B cell (primary cell): ENCODE data around the gene PLXNA3. TPM values are rescaled to one million over a fixed set of nuclear protein-coding genes. Genes with fewer than 3 reads are reported as not detected.

Source experiments
- ATAC-seq: fragments of 200-7000 bp; cut with Tn5 transposase; one replicate; pipeline ENCODE4 v1.10.0; 2021; ENCODE audit warnings: low read depth, mild to moderate bottlenecking, moderate number of reproducible peaks, moderate library complexity
- CTCF ChIA-PET: fragments of 350-600 bp; sonication (Branson Sonifier 250); formaldehyde crosslinking; loops from one replicate; lab custom pipeline; 2021; ENCODE audit warnings: antibody characterized with exemption, inconsistent platforms; lab: Charles Lee
- POLR2A ChIA-PET: fragments of 350-600 bp; sonication (Branson Sonifier 250); formaldehyde crosslinking; loops from one replicate; lab custom pipeline; 2021; ENCODE audit warnings: antibody characterized with exemption; lab: Charles Lee
- DNase-seq: peaks from one replicate; pipeline ENCODE4 v3.0.0; 2013
- H2AFZ ChIP-seq: 2 replicates; pipeline ENCODE4 v1.6.1; 2012; ENCODE audit warnings: mild to moderate bottlenecking, low read depth, low read length; ENCODE audit not compliant: insufficient read depth, poor library complexity, severe bottlenecking
- H3K27ac ChIP-seq, 2 donors: 1 replicate in 1 of 2; 2 replicates in 1 of 2; pipeline ENCODE4 v1.5.1; 2012 to 2013; ENCODE audit warnings: low read length in 2 of 2, mild to moderate bottlenecking in 2 of 2, moderate library complexity in 1 of 2
- H3K27me3 ChIP-seq, 4 experiments: fragments of 200-600 bp in 1 of 4; sonication (generic) in 1 of 4; replicated peaks in 1 of 4; 1 replicate in 2 of 4; 2 replicates in 2 of 4; pipeline versions ENCODE4 v1.6.1 to v1.7.0; 2013 to 2016; ENCODE audit warnings: low read length in 3 of 4, mild to moderate bottlenecking in 2 of 4, mixed read lengths in 1 of 4, moderate library complexity in 1 of 4; ENCODE audit not compliant: insufficient read depth in 4 of 4, control insufficient read depth in 3 of 4; ENCODE audit errors: control extremely low read depth in 1 of 4
- H3K36me3 ChIP-seq, 2 experiments: replicated peaks in 1 of 2; 1 replicate in 1 of 2; 2 replicates in 1 of 2; pipeline versions ENCODE4 v1.6.1 to v1.7.1; 2013; ENCODE audit warnings: low read length in 1 of 2; ENCODE audit not compliant: insufficient read depth in 2 of 2, control insufficient read depth in 1 of 2; ENCODE audit errors: control extremely low read depth in 1 of 2, extremely low read depth in 1 of 2
- H3K4me1 ChIP-seq, 2 donors: fragments of 200-600 bp in 1 of 2; sonication (generic) in 1 of 2; 1 replicate in 1 of 2; 2 replicates in 1 of 2; pipeline versions ENCODE4 v1.5.1 to v1.6.1; 2013 to 2017; ENCODE audit warnings: low read length in 2 of 2; ENCODE audit not compliant: control insufficient read depth in 2 of 2, insufficient read depth in 2 of 2
- H3K4me2 ChIP-seq: replicated peaks from 2 replicates; pipeline ENCODE3; 2012; ENCODE audit warnings: mild to moderate bottlenecking, low read depth, low read length; ENCODE audit not compliant: poor library complexity, severe bottlenecking
- H3K4me3 ChIP-seq, 5 experiments: fragments of 200-600 bp in 1 of 5; sonication (generic) in 1 of 5; 1 replicate in 3 of 5; 2 replicates in 2 of 5; pipeline versions ENCODE4 v1.5.1 to v1.7.0; 2011 to 2016; ENCODE audit warnings: low read length in 4 of 5, mild to moderate bottlenecking in 4 of 5, low read depth in 2 of 5, control low read depth in 1 of 5, moderate library complexity in 1 of 5; ENCODE audit not compliant: insufficient read depth in 1 of 5; ENCODE audit errors: control extremely low read depth in 1 of 5, extremely low read depth in 1 of 5
- H3K79me2 ChIP-seq: fragments of 200-600 bp; sonication (generic); one replicate; pipeline ENCODE4 v1.6.0; 2016; ENCODE audit warnings: low read length; ENCODE audit not compliant: control insufficient read depth, insufficient read depth
- H3K9ac ChIP-seq: fragments of 200-600 bp; sonication (generic); 2 replicates; pipeline ENCODE4 v1.6.1; 2017; ENCODE audit warnings: mild to moderate bottlenecking, low read length, moderate library complexity
- H3K9me3 ChIP-seq, 3 donors: one replicate each; pipeline versions ENCODE4 v1.6.1 to v1.7.1; 2013; ENCODE audit warnings: low read length in 2 of 3; ENCODE audit not compliant: control insufficient read depth in 2 of 3, insufficient read depth in 1 of 3; ENCODE audit errors: control extremely low read depth in 1 of 3
- H4K20me1 ChIP-seq: 2 replicates; pipeline ENCODE4 v1.6.0; 2012; ENCODE audit warnings: mild to moderate bottlenecking, low read length; ENCODE audit not compliant: insufficient read depth, control insufficient read depth, poor library complexity, severe bottlenecking
- H3K27ac Mint-ChIP-seq: one replicate; pipeline ENCODE4 v1.8.0; 2021; ENCODE audit warnings: mixed read lengths
- H3K27me3 Mint-ChIP-seq: one replicate; pipeline ENCODE4 v1.8.0; 2021; ENCODE audit warnings: mixed read lengths
- H3K4me1 Mint-ChIP-seq: one replicate; pipeline ENCODE4 v1.8.0; 2021; ENCODE audit warnings: mixed read lengths
- H3K4me3 Mint-ChIP-seq: one replicate; pipeline ENCODE4 v1.8.0; 2021; ENCODE audit warnings: mixed read lengths
- H3K9me3 Mint-ChIP-seq: one replicate; pipeline ENCODE4 v1.8.0; 2022; ENCODE audit warnings: mixed read lengths; ENCODE audit not compliant: insufficient read depth
- CTCF ChIP-seq: fragments of 200-600 bp; IDR thresholded peaks from one replicate; pipeline ENCODE4 v1.8.0; 2022; ENCODE audit warnings: antibody characterized with exemption, mild to moderate bottlenecking
- EZH2 ChIP-seq: IDR thresholded peaks from 2 replicates; pipeline ENCODE4 v1.6.1; 2012; ENCODE audit warnings: borderline replicate concordance, low read depth, mild to moderate bottlenecking, moderate library complexity, low read length; ENCODE audit not compliant: insufficient read depth, poor library complexity, severe bottlenecking
- WGBS: methylation state at CpG from one replicate; pipeline ENCODE4 v1.1.5; 2013; ENCODE audit warnings: missing lambda C conversion rate; ENCODE audit not compliant: insufficient coverage; 5-methylcytosine and 5-hydroxymethylcytosine counted together
- intact Hi-C: fragments of 100-400 bp; cut with micrococcal nuclease; formaldehyde crosslinking; loops from one replicate; pipeline ENCODE4 v1.10.0; 2022
- polyA plus RNA-seq: library from polyadenylated mRNA; depleted of rRNA; stranded (reverse); fragments of >200 nt; gene quantifications from 2 replicates; pipeline ENCODE4 v1.2.3, GENCODE V29; 2012
- total RNA-seq, 2 donors: library from RNA; stranded (reverse); fragments of 120-200 nt in 1 of 2; gene quantifications; 1 replicate in 1 of 2; 2 replicates in 1 of 2; pipeline versions ENCODE4 v1.2.3 to v1.2.4, GENCODE V29; 2013 to 2022

PLXNA3 gene
- total and polyA plus RNA-seq, 2 donors (not counting 1 experiment from before 2014, with no cell fraction given), result 68.6 to 114 TPM

- no peak overlapping the region for H3K9ac ChIP-seq
- TF ChIP-seq CTCF, result no peak
- no peak for TF ChIP-seq EZH2
- H3K27me3 ChIP-seq, result no peaks in the 10 kb centered on the region
- H3K27me3 Mint-ChIP-seq, result no peaks in the 10 kb centered on the region
- peaks cover 0 to 3% (median 0%) of the 10 kb centered on the region in 3 donors for H3K9me3 ChIP-seq
- 97% methylated on average over 9 of the region's 24 CpGs for WGBS
- no peaks in the 10 kb centered on the region for H4K20me1 ChIP-seq
- intact Hi-C loops, result no loop called here
- DNase-seq, result no peak
- H3K4me3 ChIP-seq, result no peak overlapping the region
- no peak overlapping the region for H3K27ac ChIP-seq
- H3K27ac Mint-ChIP-seq, result no peak overlapping the region
- ChIA-PET POLR2A (no interaction called here), CTCF (no interaction called here)
- peaks cover 0 to 18% of the 10 kb centered on the region in 2 experiments for H3K36me3 ChIP-seq
- H3K4me1 ChIP-seq, result peaks cover 0 to 7% of the 10 kb centered on the region in 2 donors
- H3K9me3 Mint-ChIP-seq, result no peaks in the 10 kb centered on the region
- H3K4me1 Mint-ChIP-seq, result peaks cover 3% of the 10 kb centered on the region
- ATAC-seq, result no peak
- no peak overlapping the region for H2AFZ ChIP-seq
- H3K79me2 ChIP-seq, result no peaks in the 10 kb centered on the region
- no peak overlapping the region for H3K4me3 Mint-ChIP-seq
- no peak overlapping the region for H3K4me2 ChIP-seq
Observed at GRCh38 chrX:154507673-154508383, 49.7 kb downstream of the PLXNA3 start.

- no peak overlapping the region for H3K9ac ChIP-seq
- no peaks in the 10 kb centered on the region for H4K20me1 ChIP-seq
- H3K79me2 ChIP-seq, result no peaks in the 10 kb centered on the region
- ATAC-seq, result no peak
- POLR2A ChIA-PET, result no interaction called here
- no peak overlapping the region for H3K4me3 ChIP-seq
- no peak for DNase-seq
- TF ChIP-seq EZH2 (no peak), CTCF (no peak)
- peaks cover 0 to 3% (median 0%) of the 10 kb centered on the region in 3 donors for H3K9me3 ChIP-seq
- CTCF ChIA-PET, result no interaction called here
- no peak overlapping the region for H3K27ac ChIP-seq
- H3K4me1 Mint-ChIP-seq, result peaks cover 3% of the 10 kb centered on the region
- peaks cover 0 to 7% of the 10 kb centered on the region in 2 donors for H3K4me1 ChIP-seq
- no peak overlapping the region for H3K4me2 ChIP-seq
- H2AFZ ChIP-seq, result no peak overlapping the region
- no peaks in the 10 kb centered on the region for H3K9me3 Mint-ChIP-seq
- H3K27ac Mint-ChIP-seq, result no peak overlapping the region
- H3K27me3 Mint-ChIP-seq, result no peaks in the 10 kb centered on the region
- 97% methylated on average over 6 of the region's 13 CpGs for WGBS
- intact Hi-C loops, result no loop called here
- peaks cover 0 to 18% of the 10 kb centered on the region in 2 experiments for H3K36me3 ChIP-seq
- H3K27me3 ChIP-seq, result no peaks in the 10 kb centered on the region
- no peak overlapping the region for H3K4me3 Mint-ChIP-seq
Observed at GRCh38 chrX:154508384-154508745, 50.3 kb downstream of the PLXNA3 start.
